A549 (cell line): ENCODE data around the gene TECTB.

Experiments
- CTCF ChIP-seq: fragments of >200 bp; sonication (Bioruptor Twin); formaldehyde crosslinking; IDR thresholded peaks from 3 replicates; pipeline ENCODE4 v1.5.1; 2016
- KDM1A ChIP-seq: fragments of 200-600 bp; sonication (generic); IDR thresholded peaks from 2 replicates; pipeline ENCODE4 v1.6.1; 2016; ENCODE audit warnings: low read depth, mild to moderate bottlenecking
- MAX ChIP-seq: IDR thresholded peaks from 2 replicates; pipeline ENCODE4 v1.6.1; 2012
- POLR2A ChIP-seq: IDR thresholded peaks from 2 replicates; pipeline ENCODE4 v1.6.1; 2012; ENCODE audit warnings: mild to moderate bottlenecking, low read length

- TF ChIP-seq KDM1A (no peak), CTCF (no peak), POLR2A (no peak), MAX (no peak)
Observed at GRCh38 chr10:112327678-112328077, 44.5 kb downstream of the TECTB start.
